HG03108 (cell line): ENCODE results near the gene C9orf152.
"Not testable (repeated sequence)": the region's sequence is repeated elsewhere in the genome, so short reads cannot be mapped to it uniquely, and the experiment has no call there.

Experiments
- ATAC-seq: cut with Tn5 transposase; IDR thresholded peaks from one replicate; pipeline ENCODE4 v1.9.1; 2021; ENCODE audit warnings: moderate library complexity; ENCODE audit not compliant: unreplicated experiment

Gene C9orf152

GRCh38 chr9:110214586-110215355, 6.8 kb upstream of the C9orf152 start:
- ATAC-seq = no peak

- no peak for ATAC-seq
Observed at GRCh38 chr9:110214090-110214489, 6.1 kb upstream of the C9orf152 start.

- no peak for ATAC-seq
Observed at GRCh38 chr9:110213413-110214044, 5.6 kb upstream of the C9orf152 start.

- no peak for ATAC-seq
Observed at GRCh38 chr9:110207071-110207641, 803 bp downstream of the C9orf152 start.

- ATAC-seq = no peak
Observed at GRCh38 chr9:110206389-110206788, 1.6 kb downstream of the C9orf152 start.

- ATAC-seq = not testable (repeated sequence)
Observed at GRCh38 chr9:110205612-110206011, 2.3 kb downstream of the C9orf152 start.

GRCh38 chr9:110202232-110202631, 5.7 kb downstream of the C9orf152 start:
- ATAC-seq = no peak

GRCh38 chr9:110199643-110200042, 8.3 kb downstream of the C9orf152 start:
- ATAC-seq = no peak

- ATAC-seq = no peak
Observed at GRCh38 chr9:110198357-110198756, 9.6 kb downstream of the C9orf152 start.

- no peak for ATAC-seq
Observed at GRCh38 chr9:110197330-110198187, 10.4 kb downstream of the C9orf152 start.

- ATAC-seq = not testable (repeated sequence)
Observed at GRCh38 chr9:110196084-110196499, 11.9 kb downstream of the C9orf152 start.

GRCh38 chr9:110192531-110193261, 15.3 kb downstream of the C9orf152 start:
- ATAC-seq = no peak

GRCh38 chr9:110191615-110192014, 16.3 kb downstream of the C9orf152 start:
- no peak for ATAC-seq

- no peak for ATAC-seq
Observed at GRCh38 chr9:110189559-110190320, 18.2 kb downstream of the C9orf152 start.

- no peak for ATAC-seq
Observed at GRCh38 chr9:110188991-110189390, 19.0 kb downstream of the C9orf152 start.

- no peak for ATAC-seq
Observed at GRCh38 chr9:110188101-110188500, 19.9 kb downstream of the C9orf152 start.

- no peak for ATAC-seq
Observed at GRCh38 chr9:110187126-110187525, 20.8 kb downstream of the C9orf152 start.

- ATAC-seq = no peak
Observed at GRCh38 chr9:110186254-110186653, 21.7 kb downstream of the C9orf152 start.

GRCh38 chr9:110185806-110186205, 22.2 kb downstream of the C9orf152 start:
- ATAC-seq = no peak
